ENCODE data around the gene MUC5B. TPM values are rescaled to one million over a fixed set of nuclear protein-coding genes. Genes with fewer than 3 reads are reported as not detected.

MUC5B gene
- total RNA-seq, 1 donor from 2014 or later = not detected

GRCh38 chr11:1310318-1310687, 87.4 kb downstream of the MUC5B start:
- peaks cover under 1% of the 10 kb centered on the region for H3K27me3 Mint-ChIP-seq (ENCODE audit: low read depth)
- peaks cover 29% of the 10 kb centered on the region for H3K9me3 Mint-ChIP-seq (ENCODE audit: low read depth)
- H3K4me3 Mint-ChIP-seq (ENCODE audit: unreplicated experiment) = peak overlapping the region; percentile 83
- no peak for TF ChIP-seq CTCF (IDR thresholded peaks at IDR 0.05)
- no peak overlapping the region for H3K27ac Mint-ChIP-seq (ENCODE audit: unreplicated experiment)
- peaks cover 13% of the 10 kb centered on the region for H3K36me3 Mint-ChIP-seq (ENCODE audit: low read depth)
- DNase-seq (ENCODE audit: low spot score) = no peak
- H3K4me1 Mint-ChIP-seq (ENCODE audit: low read depth) = peaks cover 34% of the 10 kb centered on the region

DNA sequence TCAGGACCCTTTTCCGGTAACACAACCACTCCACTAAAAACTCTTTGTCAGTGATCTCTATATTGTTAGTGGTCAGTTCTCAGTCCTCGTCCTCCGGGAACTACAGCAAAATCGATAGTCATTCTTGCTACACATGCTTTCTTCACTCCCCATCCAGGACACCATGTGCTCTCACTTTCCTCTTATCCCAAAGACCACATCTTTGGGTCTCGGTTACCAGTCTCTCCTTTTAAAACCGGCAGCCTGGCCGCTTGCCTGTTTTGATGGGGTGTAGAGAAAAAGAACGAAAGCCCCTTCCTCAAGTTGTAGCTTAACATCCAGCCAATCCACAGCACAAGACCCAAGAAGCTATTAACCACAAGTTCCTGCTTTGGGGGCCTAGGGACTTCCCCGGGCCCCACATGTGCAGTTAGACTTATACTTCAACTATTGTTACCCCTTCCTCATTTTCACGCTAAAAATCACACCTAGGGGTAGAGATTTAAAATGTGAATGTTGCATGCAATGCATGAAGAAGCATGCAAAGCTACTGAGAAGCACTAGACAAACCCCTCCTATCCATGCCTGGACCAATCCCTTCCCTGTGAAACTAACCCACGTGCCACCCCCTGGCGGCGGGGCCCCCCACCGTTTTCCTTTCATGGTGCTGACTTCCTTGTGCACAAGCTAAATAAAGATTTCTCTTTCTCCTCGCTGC, 88.1 kb downstream of the MUC5B start:
- DNase-seq (ENCODE audit: low spot score) = no peak
- peaks cover 29% of the 10 kb centered on the region for H3K9me3 Mint-ChIP-seq (ENCODE audit: low read depth)
- H3K4me1 Mint-ChIP-seq (ENCODE audit: low read depth) = peaks cover 31% of the 10 kb centered on the region
- peak overlapping the region; percentile 83 for H3K4me3 Mint-ChIP-seq (ENCODE audit: unreplicated experiment)
- H3K27ac Mint-ChIP-seq (ENCODE audit: unreplicated experiment) = no peak overlapping the region
- H3K27me3 Mint-ChIP-seq (ENCODE audit: low read depth) = peaks cover 2% of the 10 kb centered on the region
- TF ChIP-seq CTCF (IDR thresholded peaks at IDR 0.05) = no peak
- peaks cover 14% of the 10 kb centered on the region for H3K36me3 Mint-ChIP-seq (ENCODE audit: low read depth)

Small RNA genes within 50 kb of the gene (microRNA-seq; reads per million reads assigned to microRNA genes)
- not detected for gene MIR6744 (ENCODE audit: borderline number of aligned reads)

Other genes starting within 250 kb of the MUC5B start
- not detected in 3 replicates for gene MUC6, start 186.3 kb upstream of the MUC5B start, total RNA-seq
- gene MUC2, start 148.2 kb upstream of the MUC5B start, total RNA-seq = not detected in 3 replicates
- not detected in 3 replicates for gene MUC5AC, start 65.1 kb upstream of the MUC5B start, total RNA-seq
- gene TOLLIP, start 86.6 kb downstream of the MUC5B start, total RNA-seq = 54.9 to 60.9 TPM (median 58.4 TPM) in 3 replicates
- gene BRSK2, start 166.9 kb downstream of the MUC5B start, total RNA-seq = 1.8 to 6.9 TPM (median 6.0 TPM) in 3 replicates

Measured in chondrocyte (in vitro differentiated cells).